HG02571 (cell line): ENCODE data around the gene MAN2C1.
"Not testable (repeated sequence)": the region's sequence is repeated elsewhere in the genome, so short reads cannot be mapped to it uniquely, and the experiment has no call there.

ENCODE experiments used
- ATAC-seq: cut with Tn5 transposase; IDR thresholded peaks from one replicate; pipeline ENCODE4 v1.9.1; 2021; ENCODE audit warnings: mild to moderate bottlenecking, moderate library complexity; ENCODE audit not compliant: unreplicated experiment

The MAN2C1 gene

DNA sequence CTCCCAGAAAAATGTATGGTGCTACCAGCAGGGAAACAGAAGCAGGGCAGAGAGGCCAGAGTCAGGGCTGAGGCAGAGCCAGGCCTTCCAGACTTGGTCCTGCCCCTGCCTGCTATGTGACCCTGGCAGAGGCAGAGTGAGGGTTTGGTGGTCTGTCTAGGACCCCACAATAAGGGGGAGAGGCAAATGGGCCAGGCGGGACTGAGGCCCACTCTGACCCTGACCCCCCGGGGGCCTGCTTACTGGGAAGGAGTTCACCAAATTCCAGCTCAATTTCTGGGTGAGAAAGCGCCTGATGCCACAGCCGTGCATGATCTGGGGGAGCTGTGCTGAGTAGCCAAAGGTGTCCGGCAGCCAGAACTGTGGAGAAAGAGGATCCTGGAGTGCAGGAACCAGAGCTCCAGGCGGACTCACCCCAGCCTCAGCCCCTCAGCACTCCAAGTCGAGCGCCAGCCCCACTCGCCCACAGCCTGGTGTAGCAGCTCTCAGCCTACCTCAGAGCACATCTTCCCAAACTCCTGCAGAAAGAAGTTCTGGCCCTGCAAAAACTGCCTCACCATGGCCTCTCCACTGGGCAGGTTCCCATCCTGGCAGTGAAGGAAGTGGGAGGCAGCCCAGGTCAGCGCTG, 6.9 kb downstream of the MAN2C1 start:
- ATAC-seq = no peak

DNA sequence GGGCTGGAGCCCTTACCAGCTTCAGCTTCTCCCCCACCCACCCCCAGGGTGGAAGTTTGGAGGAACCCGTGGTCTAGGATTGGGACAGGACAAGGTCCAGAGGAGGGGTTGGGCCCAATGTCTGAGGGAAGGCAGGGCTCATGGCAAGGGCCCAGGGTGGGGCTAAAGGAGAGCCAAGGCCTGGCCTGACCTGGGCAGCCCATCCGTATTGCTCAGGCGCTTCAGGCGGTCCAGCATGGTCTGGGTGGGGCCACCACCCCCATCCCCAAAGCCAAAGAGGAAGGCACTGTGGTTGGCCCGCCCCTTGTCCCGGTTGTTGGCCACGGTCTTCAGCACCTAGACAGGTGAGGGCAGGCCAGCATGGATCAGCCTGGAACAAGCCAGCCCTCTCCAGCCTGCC, 7.6 kb downstream of the MAN2C1 start:
- ATAC-seq = no peak

DNA sequence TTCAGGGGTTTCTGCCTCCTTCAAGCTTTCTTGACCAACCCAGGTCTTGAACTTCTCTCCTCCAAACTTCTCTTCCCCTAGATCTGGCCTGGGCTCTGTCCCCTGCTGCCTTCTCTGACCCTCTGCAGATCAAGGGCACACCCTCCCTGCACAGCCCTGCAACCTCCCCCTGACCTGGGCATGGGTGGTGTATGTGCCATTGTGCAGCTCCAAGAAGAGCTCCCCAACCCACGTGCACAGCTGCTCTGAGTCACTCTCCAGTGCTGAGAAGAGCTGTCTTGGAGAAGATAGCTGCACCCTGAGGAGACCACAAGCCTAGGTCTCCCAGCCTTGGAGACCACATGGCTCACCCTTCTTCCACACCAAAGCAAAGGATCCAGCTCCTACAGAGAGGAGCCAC, 8.0 kb downstream of the MAN2C1 start:
- no peak for ATAC-seq

DNA sequence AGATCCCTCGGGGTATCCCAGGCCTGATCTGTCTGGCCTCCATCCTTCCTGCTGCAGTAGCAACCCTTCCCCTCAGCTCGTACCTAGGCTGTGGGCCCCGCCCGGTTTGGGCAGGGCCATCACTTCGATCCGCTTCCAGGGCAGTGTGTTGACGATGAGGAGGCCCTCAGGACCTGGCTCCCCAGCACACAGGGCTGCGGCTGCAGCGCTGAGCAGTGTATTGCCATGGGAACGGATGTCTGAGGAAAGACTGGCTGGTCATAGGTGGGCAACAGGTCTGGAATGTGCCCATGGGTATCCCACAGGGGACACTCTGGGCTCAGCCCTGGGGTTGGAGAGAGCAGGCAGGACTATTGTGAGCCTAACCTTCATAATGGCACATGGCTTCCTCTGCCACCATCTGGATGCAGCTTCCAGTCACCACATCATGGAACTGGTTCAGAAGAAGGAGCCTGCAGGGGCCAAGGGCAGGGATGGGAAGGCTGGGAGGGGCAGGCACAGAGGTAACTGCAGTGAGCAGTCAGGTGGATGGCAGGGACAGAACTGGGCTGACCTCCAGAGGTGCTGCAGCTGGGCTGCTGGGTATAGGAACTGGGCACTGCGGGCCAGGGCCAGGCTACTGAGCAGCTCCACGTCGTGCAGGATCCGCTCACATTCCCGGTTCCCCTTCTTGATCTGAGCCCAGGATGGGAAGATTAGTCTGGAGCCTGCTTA, 8.7 kb downstream of the MAN2C1 start:
- no peak for ATAC-seq

DNA sequence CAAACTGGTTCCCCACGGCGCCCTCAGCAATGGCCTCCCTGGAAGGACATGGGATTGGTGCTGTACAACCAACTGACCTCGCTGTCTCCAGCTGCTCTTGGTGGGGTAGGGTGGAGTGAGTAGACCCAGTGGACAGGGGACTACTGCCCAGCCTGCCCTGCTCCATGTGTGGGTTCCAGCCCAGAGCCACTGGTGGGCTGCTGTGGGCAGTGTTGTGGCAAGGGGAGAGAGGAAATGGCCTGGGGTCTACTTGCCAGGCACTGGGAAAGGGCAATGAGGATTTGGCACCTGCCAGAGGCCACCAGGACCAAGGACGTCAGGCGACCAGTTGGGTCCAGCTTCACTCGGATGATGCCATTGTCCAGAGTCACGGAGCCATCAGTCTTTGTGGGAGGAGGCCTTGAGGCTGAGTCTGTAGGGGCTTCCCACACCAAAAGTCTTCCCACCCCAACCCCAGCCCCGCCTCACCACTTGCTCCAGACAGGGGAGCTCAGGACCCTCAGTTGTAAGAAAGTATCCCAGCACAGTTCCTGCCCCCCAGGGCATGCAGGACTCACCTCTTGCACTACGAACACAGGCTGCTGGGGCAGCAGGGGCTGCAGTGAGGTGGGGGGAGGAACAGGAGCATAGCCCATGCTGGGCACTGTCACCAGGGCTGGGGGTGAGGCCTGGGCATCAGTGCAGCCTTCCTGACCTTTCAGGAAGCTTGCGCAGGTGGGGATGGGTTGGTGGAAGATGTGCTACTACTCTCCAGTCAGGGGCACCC, 9.5 kb downstream of the MAN2C1 start:
- no peak for ATAC-seq

DNA sequence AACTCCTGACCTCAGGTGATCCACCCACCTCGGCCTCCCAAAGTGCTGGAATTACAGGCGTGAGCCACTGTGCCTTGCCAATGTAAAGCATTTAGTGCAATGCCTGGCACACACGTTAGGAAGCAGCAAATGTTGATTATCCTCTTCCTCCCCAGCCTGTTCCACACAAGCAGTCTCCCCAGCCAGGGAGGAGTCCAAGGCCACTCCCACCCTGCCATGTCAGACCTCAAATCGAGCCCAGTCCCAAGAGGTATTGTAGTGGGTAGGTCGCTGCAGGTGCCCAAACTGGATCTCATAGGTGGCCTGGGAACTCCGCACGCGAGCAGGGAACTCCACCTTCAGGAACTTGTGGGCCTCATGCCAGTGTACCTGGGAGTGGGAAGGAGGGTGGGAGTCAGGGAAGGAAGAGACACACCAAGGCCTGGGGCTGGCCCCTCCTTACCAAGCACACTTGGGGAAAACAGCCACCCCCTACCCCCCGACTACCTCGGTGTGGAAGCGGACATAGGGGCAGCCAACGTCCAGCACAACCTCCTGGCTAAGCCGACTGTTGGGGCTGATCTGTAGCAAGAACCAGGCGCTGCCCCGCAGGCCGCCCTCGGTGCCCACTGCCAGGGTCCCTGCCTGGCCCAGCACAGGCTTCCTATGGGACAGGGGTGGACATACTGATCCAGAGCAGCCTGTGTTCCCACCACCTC, 10.3 kb downstream of the MAN2C1 start:
- ATAC-seq = no peak

DNA sequence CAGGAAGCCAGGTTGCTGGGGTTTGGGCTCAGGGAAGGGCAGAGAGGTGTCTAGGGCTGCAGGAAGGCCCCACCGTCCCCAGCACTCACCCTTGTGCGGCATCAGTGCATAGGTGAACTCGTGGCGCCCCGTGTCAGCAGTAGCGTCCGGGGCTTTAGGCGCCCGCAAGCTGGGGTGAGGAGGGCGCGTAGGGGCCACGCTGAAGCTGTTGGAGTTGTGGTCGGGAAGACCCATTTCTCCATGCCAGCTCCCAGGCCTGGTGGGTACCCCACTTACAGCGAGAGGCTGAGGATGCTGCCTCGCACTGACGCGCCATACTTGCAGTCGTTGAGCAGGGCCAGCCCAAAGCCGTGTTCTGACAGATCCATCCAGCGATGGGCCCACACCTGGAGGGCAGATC, 11.9 kb downstream of the MAN2C1 start:
- ATAC-seq = no peak

DNA sequence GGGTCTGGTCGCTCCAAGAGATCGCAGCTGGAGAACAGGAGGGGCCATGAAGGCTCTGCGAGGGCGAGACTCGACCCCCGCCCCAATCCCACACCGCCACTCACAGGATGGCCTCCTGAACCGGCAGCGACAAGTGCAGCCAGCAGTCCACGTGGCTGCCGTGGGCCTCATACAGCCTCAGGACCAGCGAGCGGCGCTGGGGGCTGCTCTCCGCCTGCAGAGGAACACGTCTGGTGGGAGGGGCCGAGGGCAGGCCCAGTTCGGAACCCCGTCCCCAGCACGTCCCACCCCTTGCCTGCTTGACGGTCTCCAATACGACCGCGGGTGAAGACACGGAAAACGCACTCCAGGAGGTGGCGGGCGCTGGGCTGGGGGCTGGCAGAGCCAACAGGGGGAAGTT, 12.4 kb downstream of the MAN2C1 start:
- no peak for ATAC-seq

DNA sequence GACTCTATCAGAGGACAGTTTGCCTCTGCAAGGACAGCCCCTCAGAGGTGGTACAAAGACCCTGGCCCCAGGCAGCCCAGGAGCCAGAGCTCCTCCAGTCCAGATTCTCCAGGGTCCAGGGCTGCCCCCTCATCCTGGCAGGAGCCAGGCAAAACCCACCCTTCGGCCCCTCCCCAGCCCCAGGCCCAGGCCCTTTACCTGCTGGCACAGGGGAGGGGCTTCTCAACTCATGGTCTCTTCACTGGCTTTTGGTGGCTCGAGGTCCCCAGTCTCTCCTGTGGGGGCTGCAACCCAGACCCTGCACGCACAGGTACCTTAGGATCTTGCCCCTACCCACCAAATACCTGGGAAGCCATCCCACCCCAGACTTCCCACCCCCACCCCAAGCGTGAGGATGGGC, 13.0 kb downstream of the MAN2C1 start:
- ATAC-seq = no peak

DNA sequence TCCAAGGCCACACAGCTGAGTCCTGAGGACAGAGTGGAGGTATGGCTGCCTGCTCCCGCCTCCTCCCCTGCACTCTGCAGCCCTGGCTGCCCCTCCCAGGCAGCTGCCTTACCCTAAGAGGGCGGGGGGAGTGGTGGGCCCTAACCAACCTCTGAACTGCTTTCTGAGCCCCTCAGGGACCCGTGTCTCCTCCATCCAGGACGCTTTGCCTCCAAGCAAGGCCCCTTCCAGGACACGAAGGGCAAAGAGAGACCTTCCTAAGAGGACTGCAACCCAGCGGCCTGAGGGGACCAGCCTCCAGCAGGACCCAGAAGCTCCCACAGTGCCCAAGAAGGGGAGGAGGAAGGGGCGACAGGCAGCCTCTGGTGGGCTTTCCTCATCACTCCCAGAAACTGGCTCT, 14.0 kb downstream of the MAN2C1 start:
- no peak for ATAC-seq

DNA sequence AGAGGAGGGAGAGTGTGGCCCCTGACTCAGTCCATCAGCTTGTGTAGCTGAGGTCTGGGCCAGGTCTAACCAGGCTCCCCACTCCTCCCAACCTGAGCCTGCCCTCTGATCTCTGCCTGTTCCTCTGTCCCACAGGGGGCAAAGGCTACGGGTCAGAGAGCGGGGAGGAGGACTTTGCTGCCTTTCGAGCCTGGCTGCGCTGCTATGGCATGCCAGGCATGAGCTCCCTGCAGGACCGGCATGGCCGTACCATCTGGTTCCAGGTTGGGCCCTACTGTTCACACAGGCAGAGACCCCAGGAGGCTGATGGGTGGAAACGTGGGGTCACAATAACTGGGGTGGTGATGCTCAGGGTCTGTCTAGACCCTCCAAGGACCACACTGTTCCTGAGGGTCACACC, 14.8 kb downstream of the MAN2C1 start:
- ATAC-seq = no peak

DNA sequence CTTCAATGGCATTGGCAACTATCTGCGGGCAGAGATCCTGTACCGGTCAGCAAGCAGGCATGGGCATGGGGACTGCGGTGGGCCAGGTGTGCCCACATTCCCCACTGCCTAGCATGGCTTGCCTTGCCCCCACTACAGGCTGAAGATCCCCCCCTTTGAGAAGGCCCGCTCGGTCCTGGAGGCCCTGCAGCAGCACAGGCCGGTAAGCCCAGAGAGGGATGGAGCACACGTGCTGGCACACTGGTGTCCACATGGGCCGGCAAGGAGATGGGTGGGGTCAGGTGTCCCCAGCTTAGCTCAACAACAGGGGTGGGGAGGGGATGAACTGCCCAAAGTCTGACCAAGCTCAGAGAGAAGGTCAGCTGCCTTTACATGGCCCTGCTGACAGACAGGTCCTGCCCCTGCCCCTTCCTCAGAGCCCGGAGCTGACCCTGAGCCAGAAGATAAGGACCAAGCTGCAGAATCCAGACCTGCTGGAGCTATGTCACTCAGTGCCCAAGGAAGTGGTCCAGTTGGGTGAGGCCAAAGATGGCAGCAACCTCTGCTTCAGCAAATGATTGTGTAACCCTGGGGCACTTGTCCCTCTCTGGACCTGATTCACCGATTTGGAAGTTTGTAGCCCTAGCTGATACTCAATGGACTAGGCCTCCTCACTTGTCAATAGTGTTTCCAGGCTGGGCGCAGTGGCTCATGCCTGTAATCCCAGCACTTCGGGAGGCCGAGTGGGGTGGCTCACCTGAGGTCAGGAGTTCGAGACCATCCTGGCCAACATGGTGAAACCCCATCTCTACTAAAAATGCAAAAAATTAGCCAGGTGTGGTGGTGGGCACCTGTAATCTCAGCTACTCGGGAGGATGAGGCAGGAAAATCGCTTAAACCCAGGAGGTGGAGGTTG, 16.0 kb downstream of the MAN2C1 start:
- no peak for ATAC-seq

DNA sequence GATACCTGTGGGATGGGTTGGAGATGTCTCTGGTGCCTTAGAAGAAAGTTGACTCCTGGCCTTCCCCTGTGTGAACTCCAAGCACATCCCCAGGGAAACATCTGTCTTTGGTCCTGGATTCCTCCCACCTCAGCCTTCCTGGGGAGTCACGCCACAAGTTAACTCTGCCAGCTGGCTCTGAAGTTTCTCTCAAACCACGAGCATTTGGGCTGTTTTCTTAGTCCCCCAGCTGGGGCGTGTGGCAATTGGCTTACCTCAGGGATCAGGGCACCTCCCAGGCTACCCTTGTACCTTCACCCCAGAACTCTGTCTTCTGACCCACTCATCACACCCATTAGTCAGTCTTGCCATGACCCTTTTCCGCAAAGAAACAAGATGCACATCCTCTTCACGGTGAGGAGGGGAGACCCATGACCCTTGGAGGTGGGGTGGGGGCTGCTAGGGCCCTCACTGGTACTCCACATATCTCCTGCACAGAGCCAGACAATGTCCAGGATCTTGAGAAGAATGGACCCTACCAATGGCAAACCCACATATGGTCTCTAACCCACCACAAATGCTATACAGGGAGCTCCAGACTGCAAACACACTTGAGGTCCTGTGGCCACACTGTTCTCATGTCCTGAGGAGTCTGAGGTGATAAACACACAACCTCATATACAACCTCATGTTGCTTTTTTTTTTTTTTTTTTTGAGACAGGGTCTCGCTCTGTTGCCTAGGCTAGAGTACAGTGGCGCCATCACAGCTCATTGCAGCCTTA, 17.6 kb downstream of the MAN2C1 start:
- no peak for ATAC-seq

DNA sequence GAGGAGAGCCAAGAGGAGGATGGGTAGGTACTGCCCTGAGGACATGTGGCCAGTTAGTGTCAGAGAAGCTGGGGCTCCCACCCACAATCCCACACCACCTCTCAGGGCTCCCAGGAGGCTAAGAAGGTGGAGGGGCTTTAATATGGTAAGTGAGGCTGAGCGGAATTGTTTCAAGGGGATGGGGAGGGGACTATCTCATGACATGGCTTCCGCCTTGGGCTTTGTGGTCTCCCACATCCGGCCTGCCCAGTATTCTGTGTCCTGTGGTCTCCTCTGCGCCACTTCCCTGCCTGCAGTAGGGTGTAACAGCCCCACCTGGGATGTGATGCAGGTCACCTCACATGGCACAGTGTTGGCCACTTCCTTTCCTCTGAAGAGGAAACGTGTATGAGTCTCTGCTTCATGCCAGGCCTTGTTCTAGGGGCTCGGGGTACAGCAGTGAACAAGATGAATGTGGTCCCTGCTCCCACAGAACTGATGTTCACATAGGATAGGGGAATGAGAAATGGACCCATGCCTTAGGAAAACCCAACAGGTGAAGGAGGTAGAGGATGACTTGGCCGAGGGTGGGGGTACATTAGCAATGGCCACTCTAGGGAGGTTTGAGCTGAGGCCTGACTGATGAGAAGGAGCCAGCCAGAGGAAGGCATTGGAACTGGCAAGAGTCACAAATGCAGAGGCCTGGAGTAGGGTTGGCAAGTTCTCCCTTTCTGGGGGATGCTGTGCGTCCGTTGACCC, 18.4 kb downstream of the MAN2C1 start:
- no peak for ATAC-seq

DNA sequence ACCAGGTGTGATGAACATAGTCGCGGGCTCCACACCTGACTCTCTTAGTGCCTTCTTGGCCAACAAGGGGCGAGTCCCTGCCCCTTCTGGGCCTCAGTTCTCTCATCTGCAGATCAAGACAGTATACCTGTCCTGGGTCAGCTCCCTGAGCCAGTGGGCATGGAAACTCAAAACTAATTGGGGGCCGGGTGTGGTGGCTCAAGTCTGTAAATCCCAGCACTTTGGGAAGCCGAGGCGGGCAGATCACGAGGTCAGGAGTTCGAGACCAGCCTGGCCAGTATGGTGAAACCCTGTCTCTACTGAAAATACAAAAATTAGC, 19.1 kb downstream of the MAN2C1 start:
- not testable (repeated sequence) for ATAC-seq

DNA sequence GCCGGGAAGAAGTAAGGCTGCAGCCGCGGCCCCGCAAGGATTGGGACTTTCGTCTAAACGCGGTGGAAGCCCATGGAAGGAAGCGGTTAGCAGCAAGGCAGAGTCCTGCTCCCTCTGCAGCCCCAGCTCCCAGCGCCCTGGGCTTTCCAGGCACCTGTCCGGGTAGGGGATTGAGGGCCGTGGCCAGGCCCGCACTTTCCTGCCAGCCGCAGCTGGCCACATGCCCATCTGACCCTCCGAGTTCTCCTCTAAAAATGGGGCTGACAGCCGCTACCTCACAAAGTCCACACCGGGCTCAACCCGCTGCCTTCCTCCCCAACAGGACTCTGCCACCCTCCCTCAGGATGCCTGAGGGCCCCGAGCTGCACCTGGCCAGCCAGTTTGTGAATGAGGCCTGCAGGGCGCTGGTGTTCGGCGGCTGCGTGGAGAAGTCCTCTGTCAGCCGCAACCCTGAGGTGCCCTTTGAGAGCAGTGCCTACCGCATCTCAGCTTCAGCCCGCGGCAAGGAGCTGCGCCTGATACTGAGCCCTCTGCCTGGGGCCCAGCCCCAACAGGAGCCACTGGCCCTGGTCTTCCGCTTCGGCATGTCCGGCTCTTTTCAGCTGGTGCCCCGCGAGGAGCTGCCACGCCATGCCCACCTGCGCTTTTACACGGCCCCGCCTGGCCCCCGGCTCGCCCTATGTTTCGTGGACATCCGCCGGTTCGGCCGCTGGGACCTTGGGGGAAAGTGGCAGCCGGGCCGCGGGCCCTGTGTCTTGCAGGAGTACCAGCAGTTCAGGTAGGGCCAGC, 19.7 kb downstream of the MAN2C1 start:
- ATAC-seq = no peak

DNA sequence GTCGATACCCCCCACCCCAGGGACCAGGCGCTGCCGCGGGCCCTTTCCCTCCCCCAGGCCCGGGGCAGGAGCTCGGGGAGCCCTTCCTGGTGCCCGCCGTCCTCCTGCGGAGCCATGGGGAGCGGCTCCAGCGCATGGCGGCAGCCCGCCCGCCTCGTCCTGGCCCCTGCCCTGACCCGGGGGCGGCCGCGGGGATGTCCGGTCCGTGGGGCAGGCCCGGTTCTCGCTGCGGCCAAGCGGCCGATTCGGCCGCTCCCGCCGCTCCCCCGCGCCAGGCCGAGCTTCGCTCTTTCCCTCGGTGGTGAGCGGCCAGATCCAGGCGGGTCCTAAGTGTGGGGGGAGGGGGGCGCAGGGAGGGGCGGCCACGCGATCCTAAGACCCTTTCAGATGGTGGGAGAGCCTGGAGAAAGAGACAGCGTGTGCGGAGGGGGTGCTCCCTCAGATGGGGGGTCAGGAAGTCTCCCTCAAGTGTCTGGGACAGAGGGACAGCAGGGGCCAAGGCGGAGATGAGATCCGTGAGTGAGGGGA, 20.3 kb downstream of the MAN2C1 start:
- no peak for ATAC-seq
